Measurements from ENCODE around the gene OR52B2. TPM values are rescaled to one million over a fixed set of nuclear protein-coding genes. Genes with fewer than 3 reads are reported as not detected.

OR52B2 gene
- total RNA-seq (not detected), polyA plus RNA-seq (ENCODE audit: insufficient read depth, low read depth, low replicate concordance) (not detected)
- long read RNA-seq, donor 1, result 0 reads
- long read RNA-seq, donor 2, result 0 reads
- long read RNA-seq, donor 3, result 0 reads
- long read RNA-seq, donor 4, result 0 reads
- long read RNA-seq, donor 5, result 0 reads
- long read RNA-seq, donor 6, result 0 reads
- long read RNA-seq, donor 7, result 0 reads
- long read RNA-seq, donor 8, result 0 reads
- long read RNA-seq, donor 9, result 0 reads
- long read RNA-seq, donor 10, result 0 reads

- Histone ChIP-seq H3K9me3 (ENCODE audit: control insufficient read depth in 2 of 3, insufficient read depth in 1 of 3, low read length in 3 of 3) (peaks cover 0 to 4% (median 0%) of the 10 kb centered on the region in 3 donors), H3K36me3 (ENCODE audit: control insufficient read depth in 2 of 3, insufficient read depth in 3 of 3, low read length in 3 of 3) (no peaks in the 10 kb centered on the region), H3K4me3 (ENCODE audit: low read length in 3 of 3) (no peak within 1 kb of the TSS), H3K27ac (ENCODE audit: low read depth in 2 of 2, low read length in 2 of 2) (no peak within 1 kb of the TSS), H3K9ac (ENCODE audit: low read length in 3 of 3) (no peak within 1 kb of the TSS), H3K27me3 (ENCODE audit: control insufficient read depth, insufficient read depth, low read length) (no peaks in the 10 kb centered on the region), H3K4me1 (ENCODE audit: control insufficient read depth in 2 of 3, insufficient read depth in 2 of 3, low read depth in 1 of 3, low read length in 3 of 3) (no peaks in the 10 kb centered on the region)
- no peak for TF ChIP-seq CTCF (IDR thresholded peaks at IDR 0.05; ENCODE audit: borderline replicate concordance, extremely low read depth, insufficient read depth)
- DNase-seq (no peak), FAIRE-seq (no peak)
- intact Hi-C loops (cut with DNase I), result no loop called here
Observed at GRCh38 chr11:6170226-6170625, at the start of gene OR52B2. Gene OR52B2, minus strand, starts transcription at chr11:6170326. Its CDS starts 0 bp downstream, at chr11:6170326.

- DNase-seq (peak in 1 of 5 donors; percentile 12), FAIRE-seq (no peak)
- Histone ChIP-seq H3K36me3 (ENCODE audit: control insufficient read depth in 2 of 3, insufficient read depth in 3 of 3, low read length in 3 of 3) (peaks cover 16 to 67% (median 54%) of the 10 kb centered on the region in 3 donors), H3K4me3 (ENCODE audit: low read length in 3 of 3) (no peak overlapping the region), H3K9ac (ENCODE audit: low read length in 3 of 3) (no peak overlapping the region), H3K4me1 (ENCODE audit: control insufficient read depth in 2 of 3, insufficient read depth in 2 of 3, low read depth in 1 of 3, low read length in 3 of 3) (no peaks in the 10 kb centered on the region), H3K27ac (ENCODE audit: low read depth in 2 of 2, low read length in 2 of 2) (peak overlapping the region in 1 of 2 donors; percentile 40), H3K9me3 (ENCODE audit: control insufficient read depth in 2 of 3, insufficient read depth in 1 of 3, low read length in 3 of 3) (no peaks in the 10 kb centered on the region), H3K27me3 (ENCODE audit: control insufficient read depth, insufficient read depth, low read length) (no peaks in the 10 kb centered on the region)
- intact Hi-C loops (cut with DNase I), result no loop called here
- TF ChIP-seq CTCF (IDR thresholded peaks at IDR 0.05; ENCODE audit: borderline replicate concordance, extremely low read depth, insufficient read depth), result no peak
Observed at GRCh38 chr11:6219359-6219758, 49.2 kb upstream of the OR52B2 start.

- H3K4me1 ChIP-seq (ENCODE audit: control insufficient read depth in 2 of 3, insufficient read depth in 2 of 3, low read depth in 1 of 3, low read length in 3 of 3), result no peaks in the 10 kb centered on the region
- no peaks in the 10 kb centered on the region for H3K9me3 ChIP-seq (ENCODE audit: control insufficient read depth in 2 of 3, insufficient read depth in 1 of 3, low read length in 3 of 3)
- no peak overlapping the region for H3K9ac ChIP-seq (ENCODE audit: low read length in 3 of 3)
- no peak overlapping the region for H3K4me3 ChIP-seq (ENCODE audit: low read length in 3 of 3)
- no peak overlapping the region for H3K27ac ChIP-seq (ENCODE audit: low read depth in 2 of 2, low read length in 2 of 2)
- no peak for TF ChIP-seq CTCF (IDR thresholded peaks at IDR 0.05; ENCODE audit: borderline replicate concordance, extremely low read depth, insufficient read depth)
- DNase-seq (peak in 1 of 5 donors; percentile 60), FAIRE-seq (no peak)
- H3K27me3 ChIP-seq (ENCODE audit: control insufficient read depth, insufficient read depth, low read length), result no peaks in the 10 kb centered on the region
- H3K36me3 ChIP-seq (ENCODE audit: control insufficient read depth in 2 of 3, insufficient read depth in 3 of 3, low read length in 3 of 3), result peaks cover 16 to 56% (median 49%) of the 10 kb centered on the region in 3 donors
- intact Hi-C loops (cut with DNase I), result no loop called here
Observed at GRCh38 chr11:6217722-6218121, 47.6 kb upstream of the OR52B2 start.
